Pulmonary artery endothelial cell (primary cell): ENCODE measurements around the gene NAT14. TPM values are rescaled to one million over a fixed set of nuclear protein-coding genes. Genes with fewer than 3 reads are reported as not detected.

Experiments used
- DNase-seq: peaks from one replicate; pipeline ENCODE4 v3.0.0-alpha.2; 2011; ENCODE audit warnings: low read depth, low spot score
- total RNA-seq: library from RNA; depleted of rRNA; stranded (reverse); fragments of >200 nt; gene quantifications from 2 replicates; pipeline ENCODE4 v1.2.3, GENCODE V29; 2014

The NAT14 gene
- total RNA-seq, 1 donor from 2014 or later = 21.2 TPM

DNA sequence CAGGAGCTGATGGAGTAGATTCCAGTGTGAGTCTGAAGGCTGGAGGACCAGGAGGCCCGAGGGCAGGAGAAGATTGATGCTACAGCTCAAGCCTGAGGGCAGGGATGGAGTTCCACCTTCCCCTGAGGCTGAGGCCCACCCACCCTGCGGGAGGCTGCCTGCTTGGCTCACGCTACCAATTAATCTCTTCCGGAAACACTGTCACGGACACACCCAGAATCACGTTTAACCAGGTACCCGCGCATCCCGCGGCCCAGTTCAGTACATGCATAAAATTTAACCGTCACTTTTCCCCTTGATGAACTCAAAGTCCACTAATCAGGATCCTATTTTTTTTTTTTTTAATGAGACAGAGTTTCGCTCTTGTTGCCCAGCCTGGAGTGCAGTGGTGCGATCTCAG, 13.7 kb upstream of the NAT14 start:
- no peak for DNase-seq

DNA sequence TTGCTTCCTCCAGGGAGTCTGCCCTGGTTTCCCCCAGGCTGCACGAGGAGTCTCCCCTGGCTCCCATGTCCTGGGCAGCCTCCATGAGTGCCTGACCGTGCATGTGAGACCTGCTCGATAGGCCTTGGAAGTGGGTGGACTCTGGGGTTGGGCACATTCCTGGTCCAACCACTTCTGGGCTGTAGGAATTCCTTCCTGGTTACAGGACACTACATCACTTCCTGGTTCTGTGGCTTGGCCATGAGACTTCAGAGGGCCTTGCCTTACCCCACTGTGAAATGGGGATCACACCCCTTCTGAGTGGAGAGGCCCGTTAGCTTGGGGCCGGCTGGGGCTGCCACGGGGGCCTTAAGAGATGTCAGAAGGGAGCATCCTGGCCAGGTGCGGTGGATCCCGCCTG, 12.5 kb upstream of the NAT14 start:
- DNase-seq = no peak

DNA sequence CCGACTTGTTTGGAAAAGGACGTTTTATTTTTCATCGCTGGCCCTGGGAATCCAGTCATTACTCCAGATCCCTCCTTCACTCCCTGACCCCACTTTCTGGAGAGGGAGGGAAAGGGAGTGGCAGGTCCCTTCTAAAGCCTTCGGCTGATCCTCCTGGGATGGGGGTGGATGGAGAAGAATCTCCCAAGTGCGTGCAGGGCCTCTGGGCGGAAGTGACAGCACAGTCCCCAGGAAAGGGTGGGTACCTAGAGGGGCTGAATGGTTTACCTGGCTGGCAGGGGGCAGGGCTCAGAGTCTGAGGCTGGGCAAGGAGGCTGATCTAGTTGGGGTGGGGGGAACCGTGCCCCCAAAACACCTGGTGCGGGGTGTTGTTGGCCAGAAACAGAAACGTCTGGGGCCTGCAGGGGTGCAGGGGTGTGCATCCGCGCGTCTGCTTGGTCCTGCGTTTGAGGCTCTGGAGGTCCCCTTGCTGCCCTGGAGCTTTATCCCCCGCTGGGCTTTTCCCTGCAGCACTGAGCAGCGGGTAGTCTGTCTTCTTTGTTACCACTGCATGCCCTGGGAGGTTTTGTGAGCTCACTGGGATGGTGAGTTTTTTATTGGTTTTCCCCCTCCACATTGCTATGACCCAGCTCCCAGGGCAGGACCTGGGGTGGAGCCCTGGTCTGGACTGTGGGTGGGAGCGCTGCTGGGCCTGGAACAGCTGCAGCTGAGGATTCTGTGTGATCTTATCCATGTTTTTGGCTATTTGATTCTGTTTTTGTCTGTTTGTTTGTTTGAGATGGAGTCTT, 11.6 kb upstream of the NAT14 start:
- no peak for DNase-seq

DNA sequence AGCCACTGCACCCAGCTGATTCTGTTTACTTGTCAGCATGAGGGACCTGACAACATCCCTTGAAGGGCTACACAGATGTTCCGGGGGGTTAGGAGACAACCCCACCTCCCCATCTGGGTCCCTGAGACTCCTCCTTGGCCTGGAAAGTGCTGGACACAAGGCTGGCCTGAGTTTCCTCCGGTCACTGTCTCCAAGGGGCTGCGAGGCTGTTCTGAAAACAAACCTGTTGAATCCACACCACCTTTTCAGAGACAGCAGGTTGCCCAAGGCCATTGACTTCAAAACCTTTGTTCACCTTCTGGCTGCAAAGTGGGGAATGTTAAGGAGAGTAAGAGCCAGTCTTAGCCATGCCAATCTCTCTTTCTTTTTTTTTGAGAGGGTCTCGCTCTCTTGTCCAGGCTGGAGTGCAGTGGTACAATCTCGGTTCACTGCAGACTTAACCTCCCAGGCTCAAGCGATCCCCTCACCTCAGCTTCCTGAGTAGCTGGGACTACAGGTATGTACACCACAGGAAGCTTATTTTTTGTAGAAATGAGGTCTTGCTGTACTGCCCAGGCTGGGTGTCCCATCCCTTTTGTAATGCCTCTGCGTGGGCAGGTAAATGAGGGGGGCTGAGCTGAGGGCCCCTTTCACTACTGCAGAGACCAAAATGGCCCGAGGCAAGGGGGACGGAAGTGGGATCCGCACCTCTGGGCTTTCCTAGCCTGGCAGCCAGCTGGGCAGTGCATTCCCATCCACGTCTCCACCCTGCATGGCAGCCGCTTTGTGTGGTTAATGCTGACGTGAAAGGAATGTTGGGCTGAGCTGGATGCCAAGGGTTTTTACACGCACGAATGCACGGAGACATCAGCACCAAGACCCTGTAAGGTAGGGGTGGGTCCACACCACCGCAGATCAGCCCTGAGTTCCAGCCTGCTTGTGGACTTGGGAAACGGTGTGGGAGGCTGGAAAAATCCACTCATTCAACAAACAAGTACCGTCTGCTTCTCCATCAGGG, 10.4 kb upstream of the NAT14 start:
- DNase-seq = no peak

DNA sequence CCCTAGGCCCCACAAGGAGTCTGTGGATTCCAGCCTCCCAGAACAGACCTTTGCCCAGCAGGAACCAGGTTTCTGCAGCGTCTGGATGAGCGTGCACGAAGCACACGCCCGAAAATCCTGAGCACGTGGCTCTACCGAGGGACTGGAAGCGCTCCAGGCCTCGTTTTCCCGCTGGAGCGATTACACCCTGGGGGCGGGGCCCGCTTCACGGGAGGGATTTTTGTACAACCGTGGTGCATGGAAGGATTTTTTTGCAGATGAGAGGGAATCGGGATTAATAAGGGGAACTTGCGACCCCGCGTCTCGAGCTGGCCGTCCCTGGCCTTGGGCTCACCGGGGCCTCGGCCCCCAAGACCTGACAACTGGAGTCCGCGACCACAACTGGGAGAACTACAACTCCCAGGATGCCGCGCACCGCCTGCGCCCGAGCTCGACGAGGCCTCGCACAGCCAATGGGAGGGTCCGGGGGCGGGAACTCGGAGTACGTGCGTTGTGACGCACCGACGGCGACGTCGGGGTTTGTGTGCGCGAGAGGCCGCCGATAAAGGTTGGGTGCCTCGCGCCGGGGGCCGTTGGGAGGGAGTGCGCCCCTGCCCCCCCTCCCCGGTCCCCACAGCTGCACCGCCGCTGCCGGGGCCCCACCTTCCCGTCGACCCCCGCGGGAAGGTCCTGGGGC, 8.8 kb upstream of the NAT14 start, which contains the start of gene ZNF628:
ZNF628 (plus strand) TSS at position 518 of the 676 bp plus-strand sequence. CDS start 3,294 bp downstream, outside the sequence.
- peak; percentile 93 for DNase-seq

DNA sequence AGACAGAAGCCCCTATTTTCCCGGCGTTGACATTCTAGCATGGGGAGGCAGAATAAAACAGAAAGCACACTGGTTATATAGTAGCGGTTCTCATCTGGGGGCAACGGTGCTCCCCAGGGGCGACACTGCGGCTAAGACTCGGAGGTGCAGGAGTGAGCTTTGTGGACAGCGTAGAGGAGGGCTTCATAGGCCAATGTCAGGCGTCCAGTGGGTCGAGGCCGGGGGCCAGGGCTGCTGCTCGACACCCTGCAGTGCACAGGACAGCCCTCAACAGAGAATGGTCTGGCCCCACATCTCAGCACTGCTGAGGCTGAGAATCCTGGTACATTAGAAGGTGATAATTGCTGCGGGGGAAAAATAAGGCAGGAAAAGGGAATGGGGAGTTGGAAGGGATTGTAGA, 7.1 kb upstream of the NAT14 start:
- no peak for DNase-seq

DNA sequence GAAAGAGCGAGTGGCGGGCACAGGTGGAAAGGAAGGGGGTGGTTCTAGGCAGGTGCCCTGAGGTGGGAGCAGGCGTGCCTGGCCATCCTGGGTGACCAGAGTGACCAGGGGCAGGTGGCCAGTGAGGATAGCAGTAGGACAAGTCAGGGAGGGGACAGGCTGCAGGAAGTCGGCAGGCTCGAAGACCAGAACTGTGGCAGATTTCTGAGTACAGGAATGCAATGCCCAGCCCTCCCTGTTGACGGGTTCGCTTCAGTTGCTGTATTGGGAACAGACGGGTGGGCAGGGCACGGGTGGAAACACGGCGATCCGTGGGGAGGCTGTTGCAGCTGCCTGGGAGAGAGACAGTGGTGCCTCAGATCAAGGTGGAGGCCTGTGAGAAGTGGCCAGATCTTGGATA, 6.6 kb upstream of the NAT14 start:
- DNase-seq = no peak

DNA sequence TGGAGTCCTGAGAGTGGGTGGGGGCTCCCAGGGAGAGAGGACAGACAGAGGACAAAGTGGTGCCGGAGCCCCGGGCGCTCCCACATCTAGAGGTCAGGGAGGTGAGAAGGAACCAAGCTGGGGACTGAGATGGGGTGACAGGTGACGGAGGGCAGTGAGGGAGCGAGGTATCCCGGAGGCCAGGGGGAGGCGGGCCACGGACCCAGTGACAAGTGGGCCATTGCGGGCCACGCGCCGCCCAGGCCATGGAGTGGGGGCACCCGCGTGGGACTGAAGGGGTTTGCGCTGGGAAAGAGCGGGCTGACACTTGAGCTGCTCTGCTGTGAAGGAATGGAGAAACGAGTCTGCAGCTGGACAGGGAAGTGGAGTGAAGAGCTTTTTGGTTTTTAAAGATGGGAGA, 5.9 kb upstream of the NAT14 start:
- DNase-seq = no peak

DNA sequence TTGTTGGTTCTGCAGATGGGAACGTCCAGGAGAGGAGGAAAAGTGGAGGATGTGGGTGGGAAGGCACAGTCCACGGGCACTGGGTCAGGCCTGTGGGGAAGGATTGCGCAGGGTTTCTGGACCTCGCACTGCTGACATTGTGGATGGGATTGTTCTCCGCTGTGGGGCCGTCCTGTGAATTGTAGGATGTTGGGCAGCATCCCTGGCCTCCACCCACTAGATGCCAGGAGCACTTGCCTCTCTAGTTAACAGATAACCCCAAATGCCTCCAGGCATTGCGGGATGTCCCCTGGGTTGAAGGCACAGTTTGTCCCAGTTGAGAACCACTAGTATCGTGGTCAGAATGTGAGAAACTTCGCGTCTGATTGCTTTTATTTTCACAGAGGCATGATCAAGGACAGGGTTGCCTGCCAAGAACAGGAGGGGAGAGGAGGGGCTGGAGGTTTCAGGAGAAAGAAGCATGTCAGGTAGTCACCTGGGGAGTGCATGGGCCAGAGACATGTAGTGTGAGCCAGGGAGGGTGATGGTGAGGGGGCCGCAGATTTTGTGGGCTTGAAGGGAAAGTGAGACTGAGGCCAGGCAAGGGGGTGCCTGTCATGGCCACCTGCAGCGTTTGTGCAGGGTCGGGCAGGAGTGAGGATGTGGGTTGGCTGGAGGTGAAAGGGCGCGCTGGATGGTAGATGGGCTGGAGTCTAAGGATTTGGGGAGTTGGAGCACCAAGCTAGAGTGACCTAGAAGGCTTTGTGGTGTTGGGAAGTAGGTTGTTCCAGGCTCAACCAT, 5.3 kb upstream of the NAT14 start:
- no peak for DNase-seq

DNA sequence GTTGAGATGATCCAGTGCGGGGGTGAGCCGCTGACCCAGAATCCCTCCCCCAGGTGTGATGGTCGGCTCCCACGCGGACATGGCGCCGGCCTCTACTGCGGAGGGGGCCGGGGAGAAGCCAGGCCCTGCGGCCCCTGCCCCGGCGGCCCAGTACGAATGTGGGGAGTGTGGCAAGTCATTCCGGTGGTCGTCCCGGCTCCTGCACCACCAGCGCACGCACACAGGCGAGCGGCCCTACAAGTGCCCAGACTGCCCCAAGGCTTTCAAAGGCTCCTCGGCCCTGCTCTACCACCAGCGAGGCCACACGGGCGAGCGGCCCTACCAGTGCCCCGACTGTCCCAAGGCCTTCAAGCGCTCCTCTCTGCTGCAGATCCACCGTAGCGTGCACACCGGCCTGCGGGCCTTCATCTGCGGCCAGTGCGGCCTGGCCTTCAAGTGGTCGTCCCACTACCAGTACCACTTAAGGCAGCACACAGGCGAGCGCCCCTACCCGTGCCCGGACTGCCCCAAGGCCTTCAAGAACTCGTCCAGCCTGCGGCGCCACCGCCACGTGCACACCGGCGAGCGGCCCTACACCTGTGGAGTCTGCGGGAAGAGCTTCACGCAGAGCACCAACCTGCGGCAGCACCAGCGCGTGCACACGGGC, 3.7 kb upstream of the NAT14 start:
- DNase-seq = no peak

DNA sequence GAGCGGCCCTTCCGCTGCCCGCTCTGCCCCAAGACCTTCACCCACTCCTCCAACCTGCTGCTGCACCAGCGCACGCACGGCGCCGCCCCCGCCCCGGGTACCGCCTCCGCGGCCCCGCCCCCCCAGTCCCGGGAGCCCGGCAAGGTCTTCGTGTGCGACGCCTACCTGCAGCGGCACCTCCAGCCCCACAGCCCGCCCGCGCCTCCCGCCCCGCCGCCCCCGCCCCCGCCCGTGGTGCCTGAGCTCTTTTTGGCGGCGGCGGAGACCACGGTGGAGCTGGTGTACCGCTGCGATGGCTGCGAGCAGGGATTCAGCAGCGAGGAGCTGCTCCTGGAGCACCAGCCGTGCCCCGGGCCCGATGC, 3.2 kb upstream of the NAT14 start:
- no peak for DNase-seq

DNA sequence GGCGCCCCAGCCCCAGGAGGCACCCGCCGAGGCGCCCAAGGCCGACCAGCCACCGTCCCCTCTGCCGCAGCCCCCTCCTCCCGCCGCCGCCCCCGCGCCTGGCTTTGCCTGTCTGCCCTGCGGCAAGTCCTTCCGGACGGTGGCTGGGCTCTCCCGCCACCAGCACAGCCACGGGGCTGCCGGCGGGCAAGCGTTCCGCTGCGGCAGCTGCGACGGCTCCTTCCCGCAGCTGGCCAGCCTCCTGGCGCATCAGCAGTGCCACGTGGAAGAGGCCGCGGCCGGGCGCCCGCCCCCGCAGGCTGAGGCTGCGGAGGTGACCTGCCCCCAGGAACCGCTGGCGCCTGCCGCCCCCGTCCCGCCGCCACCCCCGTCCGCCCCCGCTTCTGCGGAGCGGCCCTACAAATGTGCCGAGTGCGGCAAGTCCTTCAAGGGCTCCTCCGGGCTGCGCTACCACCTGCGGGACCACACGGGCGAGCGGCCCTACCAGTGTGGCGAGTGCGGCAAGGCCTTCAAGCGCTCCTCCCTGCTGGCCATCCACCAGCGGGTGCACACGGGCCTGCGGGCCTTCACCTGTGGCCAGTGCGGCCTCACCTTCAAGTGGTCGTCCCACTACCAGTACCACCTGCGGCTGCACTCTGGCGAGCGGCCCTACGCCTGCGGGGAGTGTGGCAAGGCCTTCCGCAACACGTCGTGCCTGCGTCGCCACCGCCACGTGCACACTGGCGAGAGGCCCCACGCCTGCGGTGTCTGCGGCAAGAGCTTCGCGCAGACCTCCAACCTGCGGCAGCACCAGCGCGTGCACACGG, 2.6 kb upstream of the NAT14 start:
- DNase-seq = no peak

DNA sequence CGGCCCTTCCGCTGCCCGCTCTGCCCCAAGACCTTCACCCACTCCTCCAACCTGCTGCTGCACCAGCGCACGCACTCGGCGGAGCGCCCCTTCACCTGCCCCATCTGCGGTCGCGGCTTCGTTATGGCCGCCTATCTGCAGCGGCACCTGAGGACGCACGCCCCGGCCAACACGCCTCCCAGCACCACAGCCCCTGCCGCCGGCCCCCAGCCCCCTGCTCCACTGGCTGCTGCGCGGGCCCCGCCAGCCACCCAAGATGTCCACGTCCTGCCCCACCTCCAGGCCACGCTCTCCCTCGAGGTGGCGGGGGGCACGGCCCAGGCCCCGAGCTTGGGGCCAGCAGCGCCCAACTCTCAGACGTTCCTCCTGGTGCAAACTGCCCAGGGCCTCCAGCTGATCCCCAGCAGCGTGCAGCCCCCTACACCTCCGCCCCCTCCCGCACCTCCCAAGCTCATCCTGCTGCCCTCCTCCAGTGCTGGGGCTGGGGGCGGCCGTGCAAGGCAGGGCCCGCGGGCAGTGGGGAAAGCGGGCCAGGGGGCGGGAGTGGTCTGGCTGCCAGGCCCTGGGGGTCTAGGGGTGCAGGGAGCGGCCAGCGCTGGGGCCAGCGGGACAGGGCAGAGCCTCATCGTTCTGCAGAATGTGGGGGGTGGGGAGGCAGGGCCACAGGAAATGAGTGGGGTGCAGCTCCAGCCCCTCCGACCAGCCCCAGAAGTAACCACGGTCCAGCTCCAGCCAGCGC, 1.9 kb upstream of the NAT14 start:
- DNase-seq = no peak

DNA sequence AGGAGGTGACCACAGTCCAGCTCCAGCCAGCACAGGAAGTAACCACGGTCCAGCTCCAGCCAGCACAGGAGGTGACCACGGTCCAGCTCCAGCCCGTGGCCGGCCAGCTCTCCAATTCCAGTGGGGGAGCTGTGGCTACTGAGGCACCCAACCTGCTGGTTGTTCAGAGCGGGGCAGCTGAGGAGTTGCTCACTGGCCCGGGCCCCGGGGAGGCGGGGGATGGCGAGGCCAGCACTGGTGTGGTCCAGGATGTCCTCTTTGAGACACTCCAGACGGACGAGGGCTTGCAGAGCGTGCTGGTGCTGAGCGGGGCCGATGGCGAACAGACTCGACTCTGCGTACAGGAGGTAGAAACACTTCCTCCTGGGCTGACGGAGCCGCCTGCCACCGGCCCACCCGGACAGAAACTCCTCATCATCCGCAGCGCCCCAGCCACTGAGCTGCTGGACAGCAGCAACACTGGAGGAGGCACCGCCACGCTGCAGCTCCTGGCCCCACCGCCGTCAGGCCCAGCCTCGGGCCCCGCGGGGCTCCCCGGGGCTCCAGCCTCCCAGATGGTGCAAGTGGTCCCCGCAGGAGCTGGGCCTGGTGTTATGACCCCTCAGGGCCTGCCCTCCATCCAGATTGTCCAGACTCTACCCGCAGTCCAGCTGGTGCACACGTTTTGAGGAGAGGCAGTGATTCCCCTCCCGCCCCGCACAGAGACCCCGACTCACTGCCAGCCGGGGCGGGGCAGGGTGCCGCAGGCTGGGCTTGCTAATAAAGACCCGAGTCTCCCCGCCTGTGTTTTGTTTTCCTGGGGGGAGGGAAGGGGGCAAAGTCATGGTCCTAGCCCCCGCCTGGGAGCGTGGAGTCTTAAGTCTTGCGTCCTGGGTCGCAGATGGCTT, 1.0 kb upstream of the NAT14 start:
- DNase-seq = no peak

DNA sequence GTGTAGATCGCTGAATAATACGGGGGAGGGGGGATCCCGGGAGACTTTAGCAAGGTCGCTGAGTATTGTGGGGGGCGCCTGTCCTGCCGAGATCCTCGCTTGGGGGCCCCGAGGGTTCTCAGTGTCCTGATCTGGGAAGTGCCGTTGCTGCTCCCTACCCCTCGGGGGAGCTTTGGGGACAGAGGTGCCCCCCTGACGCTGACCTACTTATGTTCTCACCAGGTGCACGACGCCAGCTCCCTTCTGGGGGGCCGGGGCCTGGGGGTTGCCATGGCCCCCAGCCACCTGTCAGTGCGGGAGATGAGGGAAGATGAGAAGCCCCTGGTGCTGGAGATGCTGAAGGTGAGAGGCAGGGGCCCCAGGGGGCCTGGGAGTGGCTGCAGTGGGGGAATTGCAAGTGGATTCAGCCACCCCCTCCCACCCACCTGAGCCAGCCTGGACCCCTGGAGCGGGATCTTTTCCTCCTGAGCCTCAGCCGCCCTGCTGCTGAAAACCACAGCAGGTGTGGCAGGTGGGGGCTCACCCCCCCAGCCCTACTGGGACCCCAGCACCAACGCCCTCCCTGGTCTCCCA, 537 bp downstream of the NAT14 start:
- DNase-seq = no peak

DNA sequence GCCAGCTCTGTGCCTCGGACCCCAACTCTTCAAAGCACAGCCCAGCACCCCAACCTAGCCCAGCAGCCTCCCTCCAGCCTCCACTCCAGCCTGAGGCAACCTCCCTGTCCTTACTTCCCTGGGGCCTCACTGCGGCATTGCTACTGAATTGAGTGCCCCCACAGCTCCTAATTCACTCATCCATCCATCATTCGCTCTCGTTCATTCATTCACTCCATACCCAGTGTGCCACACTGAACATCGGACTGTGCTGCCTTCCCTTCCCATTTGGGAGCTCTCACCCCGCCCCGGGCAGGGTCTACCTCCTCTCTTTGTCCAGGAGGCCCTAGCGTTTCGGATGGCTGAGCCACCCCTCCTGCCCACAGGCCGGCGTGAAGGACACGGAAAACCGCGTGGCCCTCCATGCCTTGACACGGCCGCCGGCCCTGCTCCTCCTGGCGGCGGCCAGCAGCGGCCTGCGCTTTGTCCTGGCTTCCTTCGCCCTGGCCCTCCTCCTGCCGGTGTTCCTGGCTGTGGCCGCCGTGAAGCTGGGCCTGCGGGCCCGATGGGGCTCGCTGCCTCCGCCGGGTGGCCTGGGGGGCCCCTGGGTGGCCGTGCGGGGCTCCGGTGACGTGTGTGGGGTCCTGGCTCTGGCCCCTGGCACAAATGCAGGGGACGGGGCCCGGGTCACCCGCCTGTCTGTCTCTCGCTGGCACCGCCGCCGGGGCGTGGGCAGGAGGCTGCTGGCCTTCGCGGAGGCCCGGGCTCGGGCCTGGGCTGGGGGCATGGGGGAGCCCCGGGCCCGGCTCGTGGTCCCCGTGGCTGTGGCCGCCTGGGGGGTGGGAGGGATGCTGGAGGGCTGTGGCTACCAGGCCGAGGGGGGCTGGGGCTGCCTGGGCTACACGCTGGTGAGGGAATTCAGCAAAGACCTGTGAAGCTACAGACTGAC, 1.3 kb downstream of the NAT14 start:
- no peak for DNase-seq
